WTC11 (cell line): Measurements from ENCODE around the gene MALSU1.

Experiments used
- ATF1 ChIP-seq: sonication (generic); formaldehyde crosslinking; IDR thresholded peaks from 2 replicates; pipeline ENCODE4 v1.8.1; 2023; ENCODE audit warnings: mild to moderate bottlenecking, moderate library complexity, missing genetic modification reagents
- ESRRA ChIP-seq: sonication (generic); formaldehyde crosslinking; IDR thresholded peaks from 2 replicates; pipeline ENCODE4 v1.8.1; 2022; ENCODE audit warnings: mild to moderate bottlenecking, missing genetic modification reagents, borderline replicate concordance
- JUN ChIP-seq: sonication (generic); formaldehyde crosslinking; IDR thresholded peaks from 2 replicates; pipeline ENCODE4 v1.8.0; 2023; ENCODE audit warnings: mild to moderate bottlenecking, missing genetic modification reagents
- RELA ChIP-seq: sonication (generic); formaldehyde crosslinking; IDR thresholded peaks from 2 replicates; pipeline ENCODE4 v1.8.1; 2022; ENCODE audit warnings: missing genetic modification reagents, mild to moderate bottlenecking, borderline replicate concordance
- SMAD3 ChIP-seq: sonication (generic); formaldehyde crosslinking; IDR thresholded peaks from 2 replicates; pipeline ENCODE4 v1.8.0; 2022; ENCODE audit warnings: missing genetic modification reagents, mild to moderate bottlenecking, borderline replicate concordance
- SP1 ChIP-seq: sonication (generic); formaldehyde crosslinking; conservative IDR thresholded peaks from 2 replicates; pipeline ENCODE4 v1.8.1; 2022; ENCODE audit warnings: missing genetic modification reagents
- ZNF263 ChIP-seq: sonication (generic); formaldehyde crosslinking; IDR thresholded peaks from 2 replicates; pipeline ENCODE4 v1.8.1; 2022; ENCODE audit warnings: low read depth, mild to moderate bottlenecking, moderate library complexity, missing genetic modification reagents
- TF ChIP-seq, protein P1 (sequence below): sonication (generic); formaldehyde crosslinking; conservative IDR thresholded peaks from 2 replicates; pipeline ENCODE4 v1.8.1; 2023; ENCODE audit warnings: mild to moderate bottlenecking, low read depth, missing genetic modification reagents, moderate library complexity
- TF ChIP-seq, protein P2 (sequence below): fragments of 200-600 bp; IDR thresholded peaks from 2 replicates; pipeline ENCODE4 v1.8.0; 2022; ENCODE audit warnings: antibody characterized with exemption
- TF ChIP-seq, protein P3 (sequence below): sonication (generic); formaldehyde crosslinking; IDR thresholded peaks from 2 replicates; pipeline ENCODE4 v1.8.1; 2023; ENCODE audit warnings: mild to moderate bottlenecking, missing genetic modification reagents, moderate library complexity

DNA sequence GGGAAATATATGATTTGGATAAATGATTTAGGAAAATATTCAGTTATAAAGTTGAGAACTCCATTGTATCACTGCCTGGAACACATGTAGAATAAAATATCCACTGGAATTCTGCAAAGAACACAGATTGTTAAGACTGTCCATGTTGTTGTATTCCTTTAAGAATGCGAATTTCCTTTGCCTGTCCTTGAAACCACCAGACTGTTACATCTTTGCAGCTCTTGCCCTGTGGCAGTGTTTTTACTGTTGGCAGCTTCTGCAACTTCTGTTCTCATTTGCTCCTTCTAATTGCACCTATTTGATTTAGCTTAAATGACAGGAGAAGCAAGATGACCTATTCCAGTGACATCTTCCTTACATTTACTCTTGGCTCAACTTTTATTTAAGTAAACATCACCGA, 39.7 kb downstream of the MALSU1 start:
- TF ChIP-seq, protein P1, sequence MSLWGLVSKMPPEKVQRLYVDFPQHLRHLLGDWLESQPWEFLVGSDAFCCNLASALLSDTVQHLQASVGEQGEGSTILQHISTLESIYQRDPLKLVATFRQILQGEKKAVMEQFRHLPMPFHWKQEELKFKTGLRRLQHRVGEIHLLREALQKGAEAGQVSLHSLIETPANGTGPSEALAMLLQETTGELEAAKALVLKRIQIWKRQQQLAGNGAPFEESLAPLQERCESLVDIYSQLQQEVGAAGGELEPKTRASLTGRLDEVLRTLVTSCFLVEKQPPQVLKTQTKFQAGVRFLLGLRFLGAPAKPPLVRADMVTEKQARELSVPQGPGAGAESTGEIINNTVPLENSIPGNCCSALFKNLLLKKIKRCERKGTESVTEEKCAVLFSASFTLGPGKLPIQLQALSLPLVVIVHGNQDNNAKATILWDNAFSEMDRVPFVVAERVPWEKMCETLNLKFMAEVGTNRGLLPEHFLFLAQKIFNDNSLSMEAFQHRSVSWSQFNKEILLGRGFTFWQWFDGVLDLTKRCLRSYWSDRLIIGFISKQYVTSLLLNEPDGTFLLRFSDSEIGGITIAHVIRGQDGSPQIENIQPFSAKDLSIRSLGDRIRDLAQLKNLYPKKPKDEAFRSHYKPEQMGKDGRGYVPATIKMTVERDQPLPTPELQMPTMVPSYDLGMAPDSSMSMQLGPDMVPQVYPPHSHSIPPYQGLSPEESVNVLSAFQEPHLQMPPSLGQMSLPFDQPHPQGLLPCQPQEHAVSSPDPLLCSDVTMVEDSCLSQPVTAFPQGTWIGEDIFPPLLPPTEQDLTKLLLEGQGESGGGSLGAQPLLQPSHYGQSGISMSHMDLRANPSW (CRISPR knock-in tag) = no peak
- TF ChIP-seq, protein P2, sequence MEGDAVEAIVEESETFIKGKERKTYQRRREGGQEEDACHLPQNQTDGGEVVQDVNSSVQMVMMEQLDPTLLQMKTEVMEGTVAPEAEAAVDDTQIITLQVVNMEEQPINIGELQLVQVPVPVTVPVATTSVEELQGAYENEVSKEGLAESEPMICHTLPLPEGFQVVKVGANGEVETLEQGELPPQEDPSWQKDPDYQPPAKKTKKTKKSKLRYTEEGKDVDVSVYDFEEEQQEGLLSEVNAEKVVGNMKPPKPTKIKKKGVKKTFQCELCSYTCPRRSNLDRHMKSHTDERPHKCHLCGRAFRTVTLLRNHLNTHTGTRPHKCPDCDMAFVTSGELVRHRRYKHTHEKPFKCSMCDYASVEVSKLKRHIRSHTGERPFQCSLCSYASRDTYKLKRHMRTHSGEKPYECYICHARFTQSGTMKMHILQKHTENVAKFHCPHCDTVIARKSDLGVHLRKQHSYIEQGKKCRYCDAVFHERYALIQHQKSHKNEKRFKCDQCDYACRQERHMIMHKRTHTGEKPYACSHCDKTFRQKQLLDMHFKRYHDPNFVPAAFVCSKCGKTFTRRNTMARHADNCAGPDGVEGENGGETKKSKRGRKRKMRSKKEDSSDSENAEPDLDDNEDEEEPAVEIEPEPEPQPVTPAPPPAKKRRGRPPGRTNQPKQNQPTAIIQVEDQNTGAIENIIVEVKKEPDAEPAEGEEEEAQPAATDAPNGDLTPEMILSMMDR = no peak
- no peak for TF ChIP-seq ATF1 (CRISPR knock-in tag)
- no peak for TF ChIP-seq SP1 (CRISPR knock-in tag)
- no peak for TF ChIP-seq ZNF263 (CRISPR knock-in tag)
- no peak for TF ChIP-seq ESRRA (CRISPR knock-in tag)
- TF ChIP-seq RELA (CRISPR knock-in tag) = no peak
- TF ChIP-seq, protein P3, sequence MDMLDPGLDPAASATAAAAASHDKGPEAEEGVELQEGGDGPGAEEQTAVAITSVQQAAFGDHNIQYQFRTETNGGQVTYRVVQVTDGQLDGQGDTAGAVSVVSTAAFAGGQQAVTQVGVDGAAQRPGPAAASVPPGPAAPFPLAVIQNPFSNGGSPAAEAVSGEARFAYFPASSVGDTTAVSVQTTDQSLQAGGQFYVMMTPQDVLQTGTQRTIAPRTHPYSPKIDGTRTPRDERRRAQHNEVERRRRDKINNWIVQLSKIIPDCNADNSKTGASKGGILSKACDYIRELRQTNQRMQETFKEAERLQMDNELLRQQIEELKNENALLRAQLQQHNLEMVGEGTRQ (CRISPR knock-in tag) = no peak
- TF ChIP-seq SMAD3 = no peak
- no peak for TF ChIP-seq JUN (CRISPR knock-in tag)
